ENCODE measurements around the gene MARCHF6.
A peak's percentile ranks its signal among the peaks of the same experiment; 100 is the strongest.
"Not testable (repeated sequence)": the region's sequence is repeated elsewhere in the genome, so short reads cannot be mapped to it uniquely, and the experiment has no call there.

The MARCHF6 gene, protein sequence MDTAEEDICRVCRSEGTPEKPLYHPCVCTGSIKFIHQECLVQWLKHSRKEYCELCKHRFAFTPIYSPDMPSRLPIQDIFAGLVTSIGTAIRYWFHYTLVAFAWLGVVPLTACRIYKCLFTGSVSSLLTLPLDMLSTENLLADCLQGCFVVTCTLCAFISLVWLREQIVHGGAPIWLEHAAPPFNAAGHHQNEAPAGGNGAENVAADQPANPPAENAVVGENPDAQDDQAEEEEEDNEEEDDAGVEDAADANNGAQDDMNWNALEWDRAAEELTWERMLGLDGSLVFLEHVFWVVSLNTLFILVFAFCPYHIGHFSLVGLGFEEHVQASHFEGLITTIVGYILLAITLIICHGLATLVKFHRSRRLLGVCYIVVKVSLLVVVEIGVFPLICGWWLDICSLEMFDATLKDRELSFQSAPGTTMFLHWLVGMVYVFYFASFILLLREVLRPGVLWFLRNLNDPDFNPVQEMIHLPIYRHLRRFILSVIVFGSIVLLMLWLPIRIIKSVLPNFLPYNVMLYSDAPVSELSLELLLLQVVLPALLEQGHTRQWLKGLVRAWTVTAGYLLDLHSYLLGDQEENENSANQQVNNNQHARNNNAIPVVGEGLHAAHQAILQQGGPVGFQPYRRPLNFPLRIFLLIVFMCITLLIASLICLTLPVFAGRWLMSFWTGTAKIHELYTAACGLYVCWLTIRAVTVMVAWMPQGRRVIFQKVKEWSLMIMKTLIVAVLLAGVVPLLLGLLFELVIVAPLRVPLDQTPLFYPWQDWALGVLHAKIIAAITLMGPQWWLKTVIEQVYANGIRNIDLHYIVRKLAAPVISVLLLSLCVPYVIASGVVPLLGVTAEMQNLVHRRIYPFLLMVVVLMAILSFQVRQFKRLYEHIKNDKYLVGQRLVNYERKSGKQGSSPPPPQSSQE

DNA sequence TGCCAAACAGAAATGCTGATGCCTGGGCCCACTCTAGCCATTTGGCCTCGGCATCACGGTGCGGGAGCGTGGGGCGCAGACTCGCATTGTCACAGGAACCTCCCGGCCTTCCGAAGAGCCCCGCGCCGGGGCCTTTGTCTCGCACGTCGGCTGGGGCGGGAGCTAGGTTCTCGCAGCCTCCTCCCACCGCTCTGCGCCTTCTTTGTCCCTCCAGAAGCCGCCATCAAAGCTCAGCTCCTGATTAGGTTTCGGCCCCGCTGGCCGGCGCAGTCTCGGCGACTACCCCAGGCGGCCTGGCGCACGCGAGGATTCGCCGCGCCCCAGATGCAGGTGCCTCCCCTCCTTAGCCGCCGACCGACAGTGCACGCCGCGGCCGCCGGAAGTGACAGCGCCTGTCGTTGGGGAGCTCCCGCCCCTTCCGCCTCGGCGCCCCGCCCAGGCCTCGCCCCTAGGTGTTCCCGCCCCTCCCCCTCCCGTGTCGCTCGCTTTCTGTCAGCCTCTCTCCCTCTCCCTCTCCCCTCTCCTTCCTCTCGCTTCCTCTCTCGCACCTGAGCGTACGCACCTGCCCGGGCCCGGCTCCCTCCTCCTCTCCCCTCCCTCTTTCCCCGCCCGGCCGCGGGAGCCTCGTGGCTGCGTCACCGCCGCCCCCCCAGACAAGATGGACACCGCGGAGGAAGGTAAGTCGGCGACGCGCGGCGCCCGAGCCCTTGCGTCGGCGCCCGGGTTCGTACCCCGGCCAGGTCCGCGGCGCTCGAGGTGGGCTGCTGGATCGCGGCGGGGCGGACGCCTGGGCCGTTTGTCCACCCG, at the start of gene MARCHF6:
Gene MARCHF6, plus strand, starts transcription at position 455 of the 807 bp plus-strand sequence. Its CDS starts 204 bp downstream, at position 659.
- DNase-seq: peak; percentile 97

DNA sequence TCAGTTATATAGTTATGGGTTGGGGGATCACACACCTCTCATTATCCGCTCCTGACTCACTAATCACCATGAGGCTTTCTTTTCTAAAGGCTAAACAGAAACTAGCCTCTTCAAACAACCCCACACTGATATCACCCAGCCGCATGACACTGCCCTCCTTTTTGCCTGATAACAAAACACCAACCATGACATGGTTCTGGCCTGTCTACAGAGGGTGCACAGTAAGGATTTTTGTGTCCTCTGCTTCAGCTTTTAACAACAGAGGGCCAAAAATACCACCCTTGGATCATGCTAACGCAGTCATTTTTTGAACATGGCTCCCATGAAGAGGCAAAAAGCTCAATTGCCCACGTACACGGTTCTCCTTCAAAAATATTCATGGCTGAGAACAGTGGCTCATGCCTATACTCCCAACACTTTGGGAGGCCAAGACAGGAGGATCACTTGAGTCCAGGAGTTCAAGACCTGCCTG, 49.8 kb upstream of the MARCHF6 start:
- no peak for DNase-seq

- DNase-seq: no peak
Measured at GRCh38 chr5:10304932-10305331, 48.6 kb upstream of the MARCHF6 start.

- DNase-seq: no peak
Measured at GRCh38 chr5:10306114-10306513, 47.4 kb upstream of the MARCHF6 start.

DNA sequence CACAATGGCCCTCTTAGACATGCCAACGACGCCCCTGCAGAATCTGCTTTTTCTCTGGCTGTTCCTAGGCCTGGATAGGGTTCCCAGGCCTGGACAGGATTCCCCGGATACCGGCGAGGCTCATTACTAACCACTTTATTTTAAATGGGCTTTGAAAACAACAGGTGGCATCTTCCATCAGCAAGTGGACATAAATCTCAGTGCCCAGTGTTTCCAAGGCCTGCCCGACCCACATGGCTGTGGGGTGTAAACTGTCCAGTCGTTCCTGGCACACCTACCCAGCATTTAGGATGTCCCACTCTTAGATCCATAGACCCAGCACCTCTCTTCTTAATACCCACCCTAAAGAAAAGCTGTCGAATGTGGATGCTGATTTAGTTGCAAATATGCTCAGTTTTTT, 46.7 kb upstream of the MARCHF6 start:
- no peak for DNase-seq

GRCh38 chr5:10307206-10308148, 46.0 kb upstream of the MARCHF6 start, which contains the start of gene CMBL:
Gene CMBL, minus strand, starts transcription at chr5:10307902. Its CDS starts 17,140 bp downstream, at chr5:10290762.
- peak; percentile 53 to 58 for DNase-seq

- DNase-seq: no peak
Measured at GRCh38 chr5:10308844-10309243, 44.7 kb upstream of the MARCHF6 start.

GRCh38 chr5:10310066-10310779, 43.3 kb upstream of the MARCHF6 start:
- no peak for DNase-seq

- not testable (repeated sequence) for DNase-seq
Measured at GRCh38 chr5:10310835-10311570, 42.5 kb upstream of the MARCHF6 start.

GRCh38 chr5:10311595-10312425, 41.7 kb upstream of the MARCHF6 start:
- DNase-seq: no peak

GRCh38 chr5:10315201-10315600, 38.3 kb upstream of the MARCHF6 start:
- no peak for DNase-seq

- DNase-seq: no peak
Measured at GRCh38 chr5:10315824-10316509, 37.5 kb upstream of the MARCHF6 start.

GRCh38 chr5:10317825-10318682, 35.4 kb upstream of the MARCHF6 start:
- DNase-seq: no peak

- DNase-seq: no peak
Measured at GRCh38 chr5:10319202-10319851, 34.2 kb upstream of the MARCHF6 start.

- no peak for DNase-seq
Measured at GRCh38 chr5:10320793-10321192, 32.7 kb upstream of the MARCHF6 start.

DNA sequence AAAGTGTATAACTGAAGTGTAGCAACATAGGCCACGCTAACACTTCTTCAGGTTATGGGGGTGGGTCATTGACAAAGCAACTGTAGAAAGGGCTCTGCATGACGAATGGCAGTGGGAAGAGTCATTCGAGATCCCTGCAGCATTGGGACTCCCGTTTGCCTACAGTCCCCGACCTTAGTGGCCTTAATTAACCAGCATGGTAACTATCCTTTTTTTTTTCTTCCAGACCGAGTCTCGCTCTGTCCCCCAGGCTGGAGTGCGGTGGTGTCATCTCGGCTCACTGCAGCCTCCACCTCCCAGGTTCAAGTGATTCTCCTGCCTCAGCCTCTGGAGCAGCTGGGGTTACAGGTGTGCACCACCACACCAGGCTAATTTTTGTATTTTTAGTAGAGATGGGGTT, 31.6 kb upstream of the MARCHF6 start:
- no peak for DNase-seq

Data from NCI-H1930 (cell line).